ENCODE data around the gene DAGLA.

DNA sequence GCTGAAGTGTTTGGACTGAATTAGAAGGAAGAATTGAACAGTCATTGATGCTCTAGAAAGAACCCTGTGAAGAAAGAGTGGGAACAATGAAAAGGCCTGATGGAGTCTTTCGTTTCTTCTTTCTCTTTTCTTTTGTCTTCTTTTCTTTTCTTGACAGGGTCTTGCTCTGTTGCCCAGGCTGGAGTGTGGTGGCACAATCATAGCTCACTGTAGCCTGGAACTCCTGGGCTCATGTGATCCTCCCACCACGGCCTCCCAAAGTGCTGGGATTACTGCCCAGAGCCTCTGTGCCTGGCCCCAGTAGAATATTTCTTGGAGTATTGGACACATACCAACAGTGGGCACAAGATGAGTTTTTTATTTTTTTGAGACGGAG lies 113.6 kb downstream of the DAGLA start:
- TF ChIP-seq, protein P1, sequence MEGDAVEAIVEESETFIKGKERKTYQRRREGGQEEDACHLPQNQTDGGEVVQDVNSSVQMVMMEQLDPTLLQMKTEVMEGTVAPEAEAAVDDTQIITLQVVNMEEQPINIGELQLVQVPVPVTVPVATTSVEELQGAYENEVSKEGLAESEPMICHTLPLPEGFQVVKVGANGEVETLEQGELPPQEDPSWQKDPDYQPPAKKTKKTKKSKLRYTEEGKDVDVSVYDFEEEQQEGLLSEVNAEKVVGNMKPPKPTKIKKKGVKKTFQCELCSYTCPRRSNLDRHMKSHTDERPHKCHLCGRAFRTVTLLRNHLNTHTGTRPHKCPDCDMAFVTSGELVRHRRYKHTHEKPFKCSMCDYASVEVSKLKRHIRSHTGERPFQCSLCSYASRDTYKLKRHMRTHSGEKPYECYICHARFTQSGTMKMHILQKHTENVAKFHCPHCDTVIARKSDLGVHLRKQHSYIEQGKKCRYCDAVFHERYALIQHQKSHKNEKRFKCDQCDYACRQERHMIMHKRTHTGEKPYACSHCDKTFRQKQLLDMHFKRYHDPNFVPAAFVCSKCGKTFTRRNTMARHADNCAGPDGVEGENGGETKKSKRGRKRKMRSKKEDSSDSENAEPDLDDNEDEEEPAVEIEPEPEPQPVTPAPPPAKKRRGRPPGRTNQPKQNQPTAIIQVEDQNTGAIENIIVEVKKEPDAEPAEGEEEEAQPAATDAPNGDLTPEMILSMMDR (IDR thresholded peaks at IDR 0.05): no peak
- TF ChIP-seq E2F4 (CRISPR knock-in tag; IDR thresholded peaks at IDR 0.05; ENCODE audit: borderline replicate concordance, low read depth) (no peak), RORB (CRISPR knock-in tag; IDR thresholded peaks at IDR 0.05) (no peak), JUN (CRISPR knock-in tag; IDR thresholded peaks at IDR 0.05) (no peak), TP53 (CRISPR knock-in tag; IDR thresholded peaks at IDR 0.05) (no peak), NR2C2 (CRISPR knock-in tag; IDR thresholded peaks at IDR 0.05) (no peak), ZNF281 (CRISPR knock-in tag; IDR thresholded peaks at IDR 0.05) (no peak), ATF2 (CRISPR knock-in tag; IDR thresholded peaks at IDR 0.05; ENCODE audit: borderline replicate concordance, low read depth) (no peak), ESRRA (CRISPR knock-in tag; IDR thresholded peaks at IDR 0.05; ENCODE audit: borderline replicate concordance) (no peak), SMAD4 (CRISPR knock-in tag; IDR thresholded peaks at IDR 0.05) (no peak), MXD4 (CRISPR knock-in tag; IDR thresholded peaks at IDR 0.05; ENCODE audit: borderline replicate concordance) (no peak), PRDM15 (CRISPR knock-in tag; IDR thresholded peaks at IDR 0.05) (no peak)
- TF ChIP-seq, protein P2, sequence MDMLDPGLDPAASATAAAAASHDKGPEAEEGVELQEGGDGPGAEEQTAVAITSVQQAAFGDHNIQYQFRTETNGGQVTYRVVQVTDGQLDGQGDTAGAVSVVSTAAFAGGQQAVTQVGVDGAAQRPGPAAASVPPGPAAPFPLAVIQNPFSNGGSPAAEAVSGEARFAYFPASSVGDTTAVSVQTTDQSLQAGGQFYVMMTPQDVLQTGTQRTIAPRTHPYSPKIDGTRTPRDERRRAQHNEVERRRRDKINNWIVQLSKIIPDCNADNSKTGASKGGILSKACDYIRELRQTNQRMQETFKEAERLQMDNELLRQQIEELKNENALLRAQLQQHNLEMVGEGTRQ (CRISPR knock-in tag; IDR thresholded peaks at IDR 0.05): no peak
- TF ChIP-seq, protein P3, sequence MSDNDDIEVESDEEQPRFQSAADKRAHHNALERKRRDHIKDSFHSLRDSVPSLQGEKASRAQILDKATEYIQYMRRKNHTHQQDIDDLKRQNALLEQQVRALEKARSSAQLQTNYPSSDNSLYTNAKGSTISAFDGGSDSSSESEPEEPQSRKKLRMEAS (CRISPR knock-in tag; IDR thresholded peaks at IDR 0.05): no peak

All from WTC11 (cell line).